ENCODE measurements around the gene CHI3L2. TPM values are rescaled to one million over a fixed set of nuclear protein-coding genes. Genes with fewer than 3 reads are reported as not detected.

The CHI3L2 gene
- total and polyA plus RNA-seq, 2 donors (not counting 1 experiment from before 2014, with no cell fraction given): 9.2 to 31.5 TPM

- Mint-ChIP-seq H3K27me3 (no peaks in the 10 kb centered on the region), H3K4me1 (peaks cover 88% of the 10 kb centered on the region), H3K9me3 (ENCODE audit: insufficient read depth) (no peaks in the 10 kb centered on the region), H3K27ac (peak within 1 kb of the TSS; percentile 96), H3K4me3 (peak within 1 kb of the TSS; percentile 66)
- ATAC-seq (ENCODE audit: low read depth) (no peak), DNase-seq (peak; percentile 49)
- TF ChIP-seq EZH2 (IDR thresholded peaks at IDR 0.05; ENCODE audit: borderline replicate concordance, insufficient read depth, low read depth, low read length, poor library complexity, severe bottlenecking) (no peak), CTCF (IDR thresholded peaks at IDR 0.05) (no peak)
- intact Hi-C loops (cut with micrococcal nuclease): loop anchor here (5.0 to 10.0 kb wide), 3 partner anchors 32 to 415 kb away; partner anchors contain the start of gene LRIF1
- peaks cover 47% of the 10 kb centered on the region for H3K79me2 ChIP-seq (ENCODE audit: control insufficient read depth, insufficient read depth, low read length)
- ChIA-PET POLR2A (interaction anchor here (7.8 kb wide), 1 partner anchor 18 kb away, joined by 138 read pairs; no protein-coding TSS in a partner anchor), CTCF (interaction anchor here (2.5 to 9.3 kb wide), 3 partner anchors 18 to 200 kb away, joined by 13 to 205 read pairs (median 19); no protein-coding TSS in a partner anchor)
- no peaks in the 10 kb centered on the region for H4K20me1 ChIP-seq (ENCODE audit: control insufficient read depth, insufficient read depth, low read length, poor library complexity, severe bottlenecking)
- peak within 1 kb of the TSS; percentile 88 for H3K4me2 ChIP-seq (replicated peaks; ENCODE audit: low read depth, low read length, poor library complexity, severe bottlenecking)
- peak within 1 kb of the TSS; percentile 21 to 50 for H3K27ac ChIP-seq (ENCODE audit: low read length in 2 of 2)
- H3K9me3 ChIP-seq (ENCODE audit: control extremely low read depth in 1 of 3, control insufficient read depth in 2 of 3, insufficient read depth in 1 of 3, low read length in 2 of 3): no peaks in the 10 kb centered on the region
- H3K9ac ChIP-seq (ENCODE audit: low read length): no peak within 1 kb of the TSS
- WGBS (ENCODE audit: insufficient coverage): 82% methylated on average over 13 of the region's 17 CpGs
- no peaks in the 10 kb centered on the region for H3K27me3 ChIP-seq (replicated peaks in 1 of 4; ENCODE audit: control extremely low read depth in 1 of 4, control insufficient read depth in 3 of 4, insufficient read depth in 4 of 4, low read length in 3 of 4)
- no peak within 1 kb of the TSS for H2AFZ ChIP-seq (ENCODE audit: insufficient read depth, low read depth, low read length, poor library complexity, severe bottlenecking)
- H3K36me3 ChIP-seq (replicated peaks in 1 of 2; ENCODE audit: control extremely low read depth in 1 of 2, control insufficient read depth in 1 of 2, extremely low read depth in 1 of 2, insufficient read depth in 2 of 2, low read length in 1 of 2): peaks cover 6 to 53% of the 10 kb centered on the region in 2 experiments
- H3K4me3 ChIP-seq (ENCODE audit: control extremely low read depth in 1 of 5, extremely low read depth in 1 of 5, insufficient read depth in 1 of 5, low read depth in 2 of 5, low read length in 4 of 5): peak within 1 kb of the TSS in 2 of 5 experiments; percentile 6 to 10
- peaks cover 54 to 92% of the 10 kb centered on the region in 2 donors for H3K4me1 ChIP-seq (ENCODE audit: control insufficient read depth in 2 of 2, insufficient read depth in 2 of 2, low read length in 2 of 2)
Observed at GRCh38 chr1:111199881-111200801, 27.4 kb upstream of the CHI3L2 start, which contains the start of gene DENND2D. DENND2D (minus strand) TSS chr1:111200646; CDS start chr1:111200459, 187 bp downstream.

Data from B cell (primary cell).